Endothelial cell of umbilical vein (primary cell): Measurements from ENCODE around the gene H1-8.
A peak's percentile ranks its signal among the peaks of the same experiment; 100 is the strongest.

Experiments used
- CTCF ChIP-seq, 2 donors: IDR thresholded peaks; 1 replicate in 1 of 2; 2 replicates in 1 of 2; pipeline ENCODE4 v1.5.1; 2011; ENCODE audit warnings: low read length in 2 of 2, mild to moderate bottlenecking in 2 of 2, moderate library complexity in 2 of 2, control low read depth in 1 of 2, inconsistent platforms in 1 of 2, low read depth in 1 of 2; ENCODE audit not compliant: insufficient read depth in 1 of 2; ENCODE audit errors: extremely low read depth in 1 of 2
- EZH2 ChIP-seq: IDR thresholded peaks from 2 replicates; pipeline ENCODE4 v1.6.1; 2012; ENCODE audit warnings: borderline replicate concordance, low read depth, mild to moderate bottlenecking, moderate library complexity, low read length, inconsistent platforms; ENCODE audit not compliant: severe bottlenecking
- GATA2 ChIP-seq: IDR thresholded peaks from 2 replicates; pipeline ENCODE4 v1.7.0; 2011; ENCODE audit warnings: low read depth, mild to moderate bottlenecking, moderate library complexity, mixed read lengths, low read length; ENCODE audit not compliant: insufficient read length, insufficient read depth
- JUN ChIP-seq: IDR thresholded peaks from 2 replicates; pipeline ENCODE4 v1.6.1; 2011; ENCODE audit warnings: borderline replicate concordance, low read depth; ENCODE audit not compliant: insufficient read length, insufficient read depth
- MAX ChIP-seq: IDR thresholded peaks from 2 replicates; pipeline ENCODE4 v1.6.1; 2011; ENCODE audit not compliant: insufficient read depth, insufficient read length
- MYC ChIP-seq: IDR thresholded peaks from one replicate; pipeline ENCODE4 v1.6.1; 2011; ENCODE audit warnings: mild to moderate bottlenecking, low read depth, low read length
- POLR2A ChIP-seq: IDR thresholded peaks from 2 replicates; pipeline ENCODE4 v1.6.1; 2012; ENCODE audit warnings: low read depth, mild to moderate bottlenecking, control low read depth, low read length
- POLR2AphosphoS5 ChIP-seq: IDR thresholded peaks from 2 replicates; pipeline ENCODE4 v1.6.1; 2012; ENCODE audit warnings: low read depth, mild to moderate bottlenecking, control low read depth, low read length, moderate library complexity; ENCODE audit not compliant: insufficient read depth

GRCh38 chr3:129560911-129561594 is 18.1 kb downstream of the H1-8 start:
- TF ChIP-seq CTCF (IDR thresholded peaks at IDR 0.05; ENCODE audit: extremely low read depth in 1 of 2, insufficient read depth in 1 of 2, low read depth in 1 of 2, low read length in 2 of 2): no peak
- TF ChIP-seq JUN: no peak
- TF ChIP-seq POLR2A: peak; percentile 44
- TF ChIP-seq POLR2AphosphoS5: peak; percentile 36
- no peak for TF ChIP-seq MAX
- TF ChIP-seq MYC: no peak
- no peak for TF ChIP-seq EZH2
- no peak for TF ChIP-seq GATA2
